ENCODE data around the gene TGFBR3. TPM values are rescaled to one million over a fixed set of nuclear protein-coding genes. Genes with fewer than 3 reads are reported as not detected.

The TGFBR3 gene
- total RNA-seq, 2 donors from 2014 or later: 60.8 to 62.4 TPM

- Histone ChIP-seq H3K27ac (no peak overlapping the region), H3K9me3 (no peaks in the 10 kb centered on the region), H3K36me3 (peaks cover 12% of the 10 kb centered on the region), H3K4me1 (ENCODE audit: control insufficient read depth in 1 of 2, low read depth in 2 of 2) (peaks cover 3% of the 10 kb centered on the region in 2 donors), H3K27me3 (replicated peaks; ENCODE audit: insufficient read depth) (no peaks in the 10 kb centered on the region), H3K4me3 (no peak overlapping the region)
- no peak for DNase-seq (ENCODE audit: low spot score)
- no peak for ATAC-seq (ENCODE audit: insufficient number of reproducible peaks, low FRiP score, low read depth)
- TF ChIP-seq, protein P1, sequence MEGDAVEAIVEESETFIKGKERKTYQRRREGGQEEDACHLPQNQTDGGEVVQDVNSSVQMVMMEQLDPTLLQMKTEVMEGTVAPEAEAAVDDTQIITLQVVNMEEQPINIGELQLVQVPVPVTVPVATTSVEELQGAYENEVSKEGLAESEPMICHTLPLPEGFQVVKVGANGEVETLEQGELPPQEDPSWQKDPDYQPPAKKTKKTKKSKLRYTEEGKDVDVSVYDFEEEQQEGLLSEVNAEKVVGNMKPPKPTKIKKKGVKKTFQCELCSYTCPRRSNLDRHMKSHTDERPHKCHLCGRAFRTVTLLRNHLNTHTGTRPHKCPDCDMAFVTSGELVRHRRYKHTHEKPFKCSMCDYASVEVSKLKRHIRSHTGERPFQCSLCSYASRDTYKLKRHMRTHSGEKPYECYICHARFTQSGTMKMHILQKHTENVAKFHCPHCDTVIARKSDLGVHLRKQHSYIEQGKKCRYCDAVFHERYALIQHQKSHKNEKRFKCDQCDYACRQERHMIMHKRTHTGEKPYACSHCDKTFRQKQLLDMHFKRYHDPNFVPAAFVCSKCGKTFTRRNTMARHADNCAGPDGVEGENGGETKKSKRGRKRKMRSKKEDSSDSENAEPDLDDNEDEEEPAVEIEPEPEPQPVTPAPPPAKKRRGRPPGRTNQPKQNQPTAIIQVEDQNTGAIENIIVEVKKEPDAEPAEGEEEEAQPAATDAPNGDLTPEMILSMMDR (IDR thresholded peaks at IDR 0.05): no peak
Observed at GRCh38 chr1:91718368-91718767, 167.6 kb downstream of the TGFBR3 start.

DNA sequence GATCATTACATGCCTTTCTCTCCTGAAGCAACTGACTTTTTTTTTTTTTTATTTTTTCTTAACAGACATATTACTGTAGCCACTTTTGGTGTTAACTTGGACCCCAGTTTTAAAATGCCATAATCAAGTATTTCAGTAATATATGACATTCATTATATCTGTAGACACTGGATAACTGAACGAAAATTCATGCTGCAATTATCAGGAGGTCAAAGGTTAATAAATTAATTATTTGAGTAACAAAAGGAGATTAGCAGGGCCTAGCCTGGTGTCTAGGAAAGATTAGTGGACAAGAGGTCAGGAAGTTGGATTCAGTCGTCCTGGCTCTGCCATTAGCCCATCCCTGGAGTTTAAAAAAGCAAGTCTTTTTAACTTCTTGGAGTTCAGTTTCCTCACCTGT, 168.1 kb downstream of the TGFBR3 start:
- ATAC-seq (ENCODE audit: insufficient number of reproducible peaks, low FRiP score, low read depth) (no peak), DNase-seq (ENCODE audit: low spot score) (no peak)
- Histone ChIP-seq H3K4me3 (no peak overlapping the region), H3K9me3 (no peaks in the 10 kb centered on the region), H3K27me3 (replicated peaks; ENCODE audit: insufficient read depth) (no peaks in the 10 kb centered on the region), H3K36me3 (peaks cover 12% of the 10 kb centered on the region), H3K4me1 (ENCODE audit: control insufficient read depth in 1 of 2, low read depth in 2 of 2) (peaks cover 7 to 8% of the 10 kb centered on the region in 2 donors), H3K27ac (no peak overlapping the region)
- TF ChIP-seq, protein P1 (IDR thresholded peaks at IDR 0.05): no peak

GRCh38 chr1:91716339-91716738, 169.6 kb downstream of the TGFBR3 start:
- no peak for DNase-seq (ENCODE audit: low spot score)
- Histone ChIP-seq H3K36me3 (peaks cover 12% of the 10 kb centered on the region), H3K27me3 (replicated peaks; ENCODE audit: insufficient read depth) (no peaks in the 10 kb centered on the region), H3K4me1 (ENCODE audit: control insufficient read depth in 1 of 2, low read depth in 2 of 2) (peaks cover 14 to 15% of the 10 kb centered on the region in 2 donors), H3K9me3 (no peaks in the 10 kb centered on the region), H3K4me3 (no peak overlapping the region), H3K27ac (no peak overlapping the region)
- TF ChIP-seq, protein P1 (IDR thresholded peaks at IDR 0.05): no peak
- ATAC-seq (ENCODE audit: insufficient number of reproducible peaks, low FRiP score, low read depth): no peak

DNA sequence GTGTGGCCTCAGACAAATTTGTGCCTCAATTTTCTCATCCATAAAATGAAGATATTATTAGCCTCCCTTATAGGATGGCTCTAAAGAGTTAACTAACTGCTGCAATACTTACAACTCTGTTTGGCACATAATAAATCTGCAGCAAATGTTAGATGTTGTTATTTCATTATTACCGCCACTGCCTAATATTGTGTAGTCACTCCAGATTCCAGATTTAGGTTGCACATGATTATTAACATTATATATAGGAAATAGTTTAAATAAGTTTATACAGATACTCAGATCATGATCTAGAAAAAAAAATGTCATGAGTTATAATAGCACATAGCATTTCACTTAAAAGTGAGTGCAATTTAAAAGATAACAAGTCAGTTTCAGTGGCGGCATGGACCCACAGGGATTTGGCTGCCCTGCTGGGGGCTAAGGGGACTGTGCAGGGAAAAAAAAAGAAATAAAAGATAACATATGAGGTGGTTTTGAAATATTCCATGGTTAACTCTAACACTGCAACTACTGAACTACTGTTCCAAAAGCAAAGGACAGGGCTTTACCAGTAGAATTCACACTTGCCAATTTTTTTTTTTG, 170.4 kb downstream of the TGFBR3 start:
- TF ChIP-seq, protein P1 (IDR thresholded peaks at IDR 0.05): no peak
- DNase-seq (ENCODE audit: low spot score): no peak
- no peak overlapping the region for H3K27ac ChIP-seq
- no peak for ATAC-seq (ENCODE audit: insufficient number of reproducible peaks, low FRiP score, low read depth)
- peaks cover 14 to 15% of the 10 kb centered on the region in 2 donors for H3K4me1 ChIP-seq (ENCODE audit: control insufficient read depth in 1 of 2, low read depth in 2 of 2)
- H3K4me3 ChIP-seq: no peak overlapping the region
- peaks cover 12% of the 10 kb centered on the region for H3K36me3 ChIP-seq
- no peaks in the 10 kb centered on the region for H3K9me3 ChIP-seq
- no peaks in the 10 kb centered on the region for H3K27me3 ChIP-seq (replicated peaks; ENCODE audit: insufficient read depth)

DNA sequence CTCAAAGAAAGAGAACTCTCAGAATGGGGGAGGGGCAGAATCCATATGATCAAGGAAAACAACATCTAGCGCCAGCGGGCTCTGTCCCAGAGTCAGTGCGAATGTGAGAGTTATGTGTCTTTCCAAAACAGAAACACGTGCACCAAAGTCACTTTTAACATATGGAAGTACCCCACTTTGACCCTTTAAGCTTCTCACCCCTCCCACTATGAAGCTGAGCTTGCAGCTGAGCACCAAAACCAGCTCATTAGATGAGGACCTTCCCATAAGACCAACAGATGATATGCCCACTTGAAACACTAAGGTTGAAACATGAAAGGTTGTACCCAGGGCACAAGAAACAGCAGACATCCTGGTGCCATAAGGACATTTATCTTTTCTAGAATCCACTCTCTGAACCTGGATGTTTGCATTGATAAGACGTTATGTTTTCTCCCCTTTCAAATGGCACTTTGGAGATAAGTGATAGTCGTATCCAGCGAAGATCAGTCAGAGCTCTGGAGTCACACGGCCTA, 171.0 kb downstream of the TGFBR3 start:
- H3K9me3 ChIP-seq: no peaks in the 10 kb centered on the region
- DNase-seq (ENCODE audit: low spot score) (no peak), ATAC-seq (ENCODE audit: insufficient number of reproducible peaks, low FRiP score, low read depth) (no peak)
- H3K4me1 ChIP-seq (ENCODE audit: control insufficient read depth in 1 of 2, low read depth in 2 of 2): peaks cover 14 to 15% of the 10 kb centered on the region in 2 donors
- no peak overlapping the region for H3K27ac ChIP-seq
- H3K36me3 ChIP-seq: peaks cover 9% of the 10 kb centered on the region
- no peak overlapping the region for H3K4me3 ChIP-seq
- no peaks in the 10 kb centered on the region for H3K27me3 ChIP-seq (replicated peaks; ENCODE audit: insufficient read depth)
- TF ChIP-seq, protein P1 (IDR thresholded peaks at IDR 0.05): no peak
